G401 (cell line): ENCODE measurements around the gene DPP7. TPM values are rescaled to one million over a fixed set of nuclear protein-coding genes. Genes with fewer than 3 reads are reported as not detected.

Experiments used
- DNase-seq: peaks from one replicate; pipeline ENCODE4 v3.0.0-alpha.2; 2015; ENCODE audit warnings: low spot score
- in situ Hi-C: cut with HindIII; loops from 2 replicates; pipeline ENCODE4 v1.10.0; 2016; ENCODE audit warnings: low sequenced_read_pairs, mixed read lengths
- total RNA-seq: library from RNA; depleted of rRNA; stranded (reverse); fragments of >200 nt; shearing (Covaris generic); gene quantifications from 2 replicates; pipeline ENCODE4 v1.2.3, GENCODE V29; 2014

The DPP7 gene
- total RNA-seq, 1 experiment from 2014 or later: 1.2 TPM

- no peak for DNase-seq
- in situ Hi-C loops: no loop called here
Measured at GRCh38 chr9:137103206-137103999, 11.1 kb downstream of the DPP7 start.

DNA sequence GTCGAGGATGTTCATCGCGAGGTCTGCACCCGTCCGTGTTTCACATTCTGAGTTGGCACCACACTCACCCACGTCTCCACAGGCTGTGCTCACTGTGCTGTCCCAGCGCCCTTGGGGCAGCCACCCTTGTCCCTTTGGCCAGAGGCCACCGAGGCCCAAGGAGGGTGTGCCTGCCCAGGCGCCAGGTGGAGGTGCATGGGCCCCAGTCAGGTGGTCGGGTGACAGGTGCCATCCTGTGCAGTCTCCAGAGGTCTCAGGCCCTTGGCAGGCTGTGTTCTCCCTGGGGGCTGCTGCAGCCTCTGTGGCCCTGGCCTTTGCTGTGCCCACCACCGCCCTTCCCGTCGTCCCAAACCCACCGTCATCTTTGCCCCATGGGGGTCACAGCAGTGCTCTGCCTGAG is 15.3 kb downstream of the DPP7 start:
- in situ Hi-C loops: no loop called here
- DNase-seq: no peak

DNA sequence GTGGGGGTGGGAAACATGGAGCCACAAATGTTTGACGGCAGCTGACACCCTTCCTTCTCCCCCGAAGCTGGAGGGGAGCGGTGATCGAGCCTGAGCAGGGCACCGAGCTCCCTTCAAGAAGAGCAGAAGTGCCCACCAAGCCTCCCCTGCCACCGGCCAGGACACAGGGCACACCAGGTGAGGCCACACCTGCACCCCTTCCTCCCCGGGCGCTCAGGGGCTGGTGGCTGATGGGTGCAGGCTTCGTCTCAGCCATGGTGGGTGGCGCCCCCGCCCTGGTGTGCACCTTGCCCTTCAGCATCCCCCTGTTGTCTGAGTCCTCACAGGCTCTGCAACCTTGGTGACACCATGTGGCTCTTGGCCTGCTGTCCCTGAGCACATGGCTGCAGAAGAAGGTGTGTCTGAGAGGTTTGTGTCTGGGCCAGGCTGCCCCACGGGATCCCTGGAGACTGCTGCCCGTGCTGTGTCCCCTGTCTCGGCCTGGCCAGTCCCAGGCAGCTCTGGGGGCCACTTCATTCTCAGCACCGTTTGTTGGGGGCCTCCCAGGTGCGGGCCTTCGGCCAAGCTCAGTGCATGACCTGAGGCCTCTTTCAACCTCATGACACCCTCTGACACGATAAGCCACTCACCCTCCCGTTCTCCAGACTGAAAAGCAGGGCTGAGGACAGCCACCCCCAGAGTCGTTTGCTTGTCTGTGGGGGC is 16.6 kb downstream of the DPP7 start:
- in situ Hi-C loops: no loop called here
- DNase-seq: no peak

DNA sequence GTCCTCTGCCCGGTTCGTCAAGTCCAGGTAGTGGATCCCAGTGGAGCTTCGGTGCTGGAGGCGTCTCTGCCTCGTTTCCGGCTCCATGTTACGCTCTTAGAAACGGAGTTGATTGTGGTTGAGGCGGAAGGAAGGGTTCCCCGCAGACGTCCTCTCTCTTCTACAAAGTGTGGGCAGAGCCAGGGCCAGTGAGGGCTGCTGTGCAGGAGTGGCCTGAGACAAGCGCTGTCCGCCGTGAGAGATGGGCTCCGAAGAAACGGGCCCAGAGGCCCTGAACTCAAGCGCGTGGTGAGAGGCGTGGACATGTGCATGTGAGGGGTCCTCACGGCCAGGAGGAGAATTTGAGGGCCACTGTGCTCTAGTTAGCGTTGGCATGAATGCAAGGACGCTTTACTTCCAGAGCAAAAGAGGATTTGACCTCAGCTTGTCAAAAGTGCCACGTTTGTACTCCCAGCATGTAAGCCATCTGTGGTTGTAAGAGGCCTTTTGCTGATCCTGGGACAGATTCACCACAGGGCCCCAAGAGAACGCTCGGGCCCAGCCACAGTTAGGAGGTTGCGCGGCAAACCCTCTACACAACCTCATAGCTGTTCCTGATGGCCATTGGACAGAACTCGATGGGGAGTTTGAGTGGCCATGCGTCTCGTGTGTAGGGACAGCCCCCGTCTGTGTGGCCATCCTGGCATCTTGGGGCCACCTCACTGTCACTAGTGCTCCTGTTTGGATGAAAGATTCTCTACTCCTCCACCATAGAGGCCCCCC is 17.6 kb downstream of the DPP7 start:
- no peak for DNase-seq
- in situ Hi-C loops: no loop called here

DNA sequence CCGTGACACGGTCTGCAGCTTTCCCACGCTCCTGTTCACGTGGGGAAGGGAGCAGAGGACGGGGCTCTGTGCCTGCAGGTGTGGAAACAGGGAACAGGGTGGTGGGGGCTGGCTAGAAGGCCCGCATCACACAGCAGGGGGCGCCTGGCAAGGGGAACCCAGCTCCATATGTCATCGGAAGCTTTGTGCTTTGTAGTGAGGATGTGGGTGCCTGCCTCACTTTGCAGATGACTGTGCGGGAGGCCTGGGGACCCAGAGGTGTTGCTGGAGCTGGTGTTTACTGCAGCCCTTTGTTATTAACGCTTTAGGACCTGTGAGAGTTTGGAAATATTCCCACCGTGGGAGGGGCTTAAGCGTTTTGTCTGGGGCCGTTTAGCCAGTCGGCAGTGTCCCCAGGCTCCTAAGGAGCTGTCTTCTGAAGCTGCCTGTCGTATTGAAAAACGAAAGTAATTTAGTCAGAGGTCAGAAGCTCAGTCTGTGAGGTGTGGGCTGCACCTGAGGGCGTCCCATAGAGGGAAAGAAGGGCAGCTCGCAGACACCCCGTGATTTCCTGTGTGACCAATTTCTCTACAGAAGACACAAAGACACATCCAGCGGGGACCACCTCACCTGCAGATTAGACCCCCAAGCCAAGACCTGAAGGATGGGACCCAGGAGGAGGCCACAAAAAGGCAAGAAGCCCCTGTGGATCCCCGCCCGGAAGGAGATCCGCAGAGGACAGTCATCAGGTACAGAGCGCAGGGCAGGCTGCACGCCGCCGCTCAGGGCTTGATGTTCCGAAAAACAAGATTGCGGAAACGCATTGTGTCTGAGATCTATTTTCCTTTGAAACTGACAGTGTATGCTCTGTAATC is 18.6 kb downstream of the DPP7 start:
- in situ Hi-C loops: no loop called here
- DNase-seq: no peak

DNA sequence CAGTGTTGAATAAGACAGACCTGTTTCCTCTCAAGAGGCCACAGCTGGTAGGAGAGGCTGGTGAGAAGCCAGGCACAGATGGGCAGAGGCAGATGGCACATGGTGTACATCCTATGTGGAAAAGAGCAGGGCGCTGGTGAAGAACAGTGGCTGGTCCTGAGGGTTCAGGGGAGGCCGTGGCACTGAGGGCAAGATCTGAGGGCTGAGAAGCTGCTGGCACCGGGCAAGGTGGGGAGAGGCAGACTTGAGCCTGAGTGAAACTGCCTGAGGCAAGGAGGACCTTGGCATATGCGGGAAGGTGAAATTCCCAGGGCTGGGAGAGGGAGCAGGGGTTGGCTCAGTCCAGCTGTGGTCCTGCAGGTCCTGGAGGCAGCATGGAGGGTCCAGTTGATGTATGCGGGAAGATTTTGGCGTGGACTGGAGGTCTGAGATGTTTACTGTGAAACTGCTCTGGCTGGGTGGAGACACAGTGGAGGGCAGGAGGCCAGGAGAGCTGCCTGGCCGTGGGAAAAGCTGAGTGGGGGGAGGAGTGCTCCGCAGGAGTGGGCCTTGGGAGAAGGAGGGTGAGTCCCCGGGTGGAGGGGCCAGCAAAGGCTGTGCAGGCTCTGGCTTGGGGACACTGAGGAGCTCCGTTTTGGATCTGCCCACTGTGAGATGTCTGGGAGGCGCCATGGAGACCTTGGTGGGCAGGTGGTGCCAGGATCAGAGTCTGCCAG is 25.1 kb downstream of the DPP7 start:
- in situ Hi-C loops: no loop called here
- no peak for DNase-seq

- no peak for DNase-seq
- in situ Hi-C loops: no loop called here
Measured at GRCh38 chr9:137088121-137088520, 26.4 kb downstream of the DPP7 start.

- no peak for DNase-seq
- in situ Hi-C loops: no loop called here
Measured at GRCh38 chr9:137087409-137087925, 27.1 kb downstream of the DPP7 start.

- in situ Hi-C loops: no loop called here
- DNase-seq: peak; percentile 97
Measured at GRCh38 chr9:137086531-137087408, 27.8 kb downstream of the DPP7 start, which contains the start of gene MAN1B1. MAN1B1 (plus strand) TSS chr9:137086985; CDS start chr9:137087000, 15 bp downstream.

DNA sequence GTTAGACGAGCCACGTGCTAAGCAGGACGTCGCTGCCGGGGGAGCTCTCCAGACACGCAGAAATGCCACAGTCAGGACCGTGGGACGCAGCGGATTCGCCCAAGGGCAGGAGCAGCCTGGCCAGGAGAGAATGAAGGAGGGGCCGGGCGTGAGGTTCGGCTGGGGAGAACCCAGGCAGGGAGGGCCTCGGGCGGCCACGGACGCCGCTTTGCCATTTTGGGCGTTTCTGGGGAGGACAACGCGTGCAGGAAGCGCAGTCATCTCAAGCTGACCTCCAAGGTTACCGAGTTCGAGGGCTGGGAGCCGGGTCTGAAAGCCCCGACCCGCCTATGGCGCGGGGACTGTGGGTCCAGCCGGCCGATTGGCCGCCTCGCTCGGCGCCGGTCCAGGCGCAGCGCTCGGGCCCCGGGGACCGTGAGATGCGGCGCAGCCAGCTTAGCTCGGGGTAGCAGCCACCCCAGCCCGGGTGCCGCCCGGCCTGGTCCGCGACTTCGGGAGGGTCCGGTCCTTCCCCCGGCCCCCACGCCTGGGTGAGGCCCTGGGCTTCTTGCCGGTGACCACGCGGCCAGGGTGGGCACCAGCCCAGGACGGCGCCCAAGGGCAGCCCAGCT is 28.5 kb downstream of the DPP7 start:
- DNase-seq: peak; percentile 32
- in situ Hi-C loops: no loop called here

DNA sequence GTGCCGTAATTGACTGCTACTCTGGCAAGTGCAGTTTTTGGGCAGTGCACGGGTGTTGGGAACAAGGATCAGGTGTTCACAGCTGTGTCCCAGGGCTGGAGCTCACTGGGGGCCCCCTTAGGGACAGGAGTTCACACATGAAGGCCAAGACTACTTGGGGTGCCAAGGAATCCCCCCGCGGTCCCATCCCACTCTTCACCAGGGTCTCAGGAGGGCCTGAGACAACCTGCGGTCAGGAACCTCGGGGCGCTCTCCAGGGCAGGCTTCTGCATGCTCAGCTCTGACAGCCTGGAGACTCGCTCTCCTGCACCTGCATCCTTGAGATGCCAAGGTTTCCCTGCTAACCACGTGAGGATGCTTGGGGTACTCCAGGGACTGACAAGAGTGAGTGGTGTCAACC is 30.0 kb downstream of the DPP7 start:
- in situ Hi-C loops: no loop called here
- no peak for DNase-seq

- in situ Hi-C loops: no loop called here
- DNase-seq: peak; percentile 17
Measured at GRCh38 chr9:137083394-137084004, 31.0 kb downstream of the DPP7 start.

DNA sequence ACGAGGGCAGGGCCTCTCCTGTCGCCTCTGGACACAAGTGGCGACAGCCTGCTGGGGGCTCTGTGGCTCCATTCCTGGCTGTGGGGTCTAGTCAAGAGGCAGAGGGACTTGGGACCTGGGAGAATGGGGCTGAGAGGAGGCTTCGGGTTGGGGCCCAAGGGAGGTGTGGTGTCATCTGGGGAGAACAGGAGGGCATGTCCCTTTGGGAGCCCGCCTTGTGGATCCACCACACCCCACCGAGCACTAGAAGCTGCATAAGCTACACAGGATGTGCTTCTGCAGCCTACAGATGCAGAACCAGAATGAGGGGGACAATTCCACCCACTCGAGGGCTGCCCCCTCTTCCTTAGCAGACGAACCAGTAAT is 31.6 kb downstream of the DPP7 start:
- DNase-seq: no peak
- in situ Hi-C loops: no loop called here

GRCh38 chr9:137082222-137082924 is 32.2 kb downstream of the DPP7 start:
- in situ Hi-C loops: no loop called here
- DNase-seq: no peak

GRCh38 chr9:137080260-137081122 is 34.0 kb downstream of the DPP7 start:
- no peak for DNase-seq
- in situ Hi-C loops: no loop called here
